HL-60 (cell line): ENCODE measurements around the gene CDR2L.
"Not testable (repeated sequence)": the region's sequence is repeated elsewhere in the genome, so short reads cannot be mapped to it uniquely, and the experiment has no call there.

Experiments
- DNase-seq, 2 experiments: peaks; one replicate each; pipeline ENCODE4 v3.0.0-alpha.2; 2010 to 2020; ENCODE audit warnings: low read depth in 1 of 2, low spot score in 1 of 2
- H3K27ac ChIP-seq: fragments of 250-450 bp; sonication (Bioruptor Pico); replicated peaks from 2 replicates; pipeline ENCODE4 v1.5.1; 2020; ENCODE audit warnings: mild to moderate bottlenecking, moderate library complexity
- H3K27me3 ChIP-seq: fragments of 250-450 bp; sonication (Bioruptor Pico); 2 replicates; pipeline ENCODE4 v1.5.1; 2021; ENCODE audit warnings: mild to moderate bottlenecking, moderate library complexity; ENCODE audit not compliant: insufficient read depth, poor library complexity, severe bottlenecking
- H3K4me3 ChIP-seq: replicated peaks from 2 replicates; pipeline ENCODE4 v1.5.1; 2011; ENCODE audit warnings: mild to moderate bottlenecking, control low read depth, low read length; ENCODE audit not compliant: insufficient read depth
- GABPA ChIP-seq: IDR thresholded peaks from 2 replicates; pipeline ENCODE4 v1.6.1; 2012; ENCODE audit warnings: low read depth
- POLR2AphosphoS5 ChIP-seq: IDR thresholded peaks from 2 replicates; pipeline ENCODE4 v1.6.1; 2012; ENCODE audit warnings: low read depth
- REST ChIP-seq: IDR thresholded peaks from 2 replicates; pipeline ENCODE4 v1.6.1; 2012; ENCODE audit warnings: low read depth; ENCODE audit not compliant: insufficient replicate concordance
- SPI1 ChIP-seq: IDR thresholded peaks from 2 replicates; pipeline ENCODE4 v1.6.1; 2012; ENCODE audit warnings: low read depth, mild to moderate bottlenecking, borderline replicate concordance
- TF ChIP-seq, protein P1 (sequence below): IDR thresholded peaks from one replicate; pipeline ENCODE4 v1.5.1; 2011; ENCODE audit warnings: low read length, control low read depth, inconsistent platforms; ENCODE audit not compliant: insufficient read depth

CDR2L gene

DNA sequence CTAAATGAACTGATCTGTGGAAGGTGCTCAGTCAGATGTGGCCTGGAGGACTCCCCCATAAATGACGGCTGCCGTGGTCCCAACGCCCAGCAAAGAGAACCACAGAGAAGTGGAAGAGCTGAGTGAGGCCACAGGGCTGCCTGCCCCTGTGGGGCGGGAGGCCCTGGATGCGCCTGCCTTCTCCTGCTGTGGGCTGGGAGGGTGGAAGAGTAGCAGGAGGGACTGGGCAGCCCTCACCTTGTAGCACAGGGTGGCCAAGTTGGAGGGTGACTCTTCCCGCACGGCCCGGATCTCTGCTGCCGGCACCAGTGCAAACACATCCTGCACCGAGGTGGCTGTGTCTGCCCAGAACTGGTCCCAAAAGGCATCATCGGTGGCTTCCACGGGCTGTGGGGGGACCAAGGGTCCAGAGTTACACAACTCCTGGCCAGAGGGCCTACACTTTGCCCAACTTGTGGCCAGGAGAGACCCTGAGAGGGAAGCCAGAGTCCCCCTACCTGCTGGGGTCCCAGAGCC, 23.1 kb upstream of the CDR2L start:
- no peak overlapping the region for H3K27ac ChIP-seq
- H3K27me3 ChIP-seq: no peaks in the 10 kb centered on the region
- TF ChIP-seq REST (no peak), POLR2AphosphoS5 (no peak), SPI1 (no peak), GABPA (no peak)
- TF ChIP-seq, protein P1, sequence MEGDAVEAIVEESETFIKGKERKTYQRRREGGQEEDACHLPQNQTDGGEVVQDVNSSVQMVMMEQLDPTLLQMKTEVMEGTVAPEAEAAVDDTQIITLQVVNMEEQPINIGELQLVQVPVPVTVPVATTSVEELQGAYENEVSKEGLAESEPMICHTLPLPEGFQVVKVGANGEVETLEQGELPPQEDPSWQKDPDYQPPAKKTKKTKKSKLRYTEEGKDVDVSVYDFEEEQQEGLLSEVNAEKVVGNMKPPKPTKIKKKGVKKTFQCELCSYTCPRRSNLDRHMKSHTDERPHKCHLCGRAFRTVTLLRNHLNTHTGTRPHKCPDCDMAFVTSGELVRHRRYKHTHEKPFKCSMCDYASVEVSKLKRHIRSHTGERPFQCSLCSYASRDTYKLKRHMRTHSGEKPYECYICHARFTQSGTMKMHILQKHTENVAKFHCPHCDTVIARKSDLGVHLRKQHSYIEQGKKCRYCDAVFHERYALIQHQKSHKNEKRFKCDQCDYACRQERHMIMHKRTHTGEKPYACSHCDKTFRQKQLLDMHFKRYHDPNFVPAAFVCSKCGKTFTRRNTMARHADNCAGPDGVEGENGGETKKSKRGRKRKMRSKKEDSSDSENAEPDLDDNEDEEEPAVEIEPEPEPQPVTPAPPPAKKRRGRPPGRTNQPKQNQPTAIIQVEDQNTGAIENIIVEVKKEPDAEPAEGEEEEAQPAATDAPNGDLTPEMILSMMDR: no peak
- H3K4me3 ChIP-seq: no peak overlapping the region
- DNase-seq: no peak

DNA sequence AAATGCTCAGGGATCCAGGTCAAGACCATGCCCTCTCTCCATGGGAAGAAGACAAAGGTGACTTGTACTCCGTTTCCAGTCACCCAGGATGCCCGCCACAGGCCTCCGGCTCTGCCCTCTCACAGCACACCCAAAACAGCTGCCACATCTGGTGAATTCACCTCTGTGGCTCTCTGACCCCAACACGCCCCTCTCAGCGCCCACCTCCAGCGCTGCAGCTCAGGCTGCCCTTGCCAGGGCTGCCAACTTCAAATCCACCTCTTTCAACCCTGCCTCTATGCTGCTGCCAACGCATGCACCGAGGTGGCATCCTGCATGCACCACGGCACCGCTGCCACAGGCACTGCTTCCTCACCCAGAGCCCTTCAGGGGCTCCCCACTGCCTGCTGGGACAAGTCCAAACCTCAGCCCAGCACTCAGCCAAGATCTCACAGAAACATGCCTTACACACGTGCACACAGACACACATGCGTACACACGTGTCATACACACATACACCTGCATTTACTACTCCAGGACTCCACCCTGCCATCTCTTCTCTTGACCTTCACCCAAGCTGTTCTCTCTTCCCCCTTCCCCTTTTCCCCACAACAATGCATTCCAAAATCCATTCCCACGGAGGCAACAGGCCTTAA, 22.3 kb upstream of the CDR2L start:
- H3K4me3 ChIP-seq: no peak overlapping the region

DNA sequence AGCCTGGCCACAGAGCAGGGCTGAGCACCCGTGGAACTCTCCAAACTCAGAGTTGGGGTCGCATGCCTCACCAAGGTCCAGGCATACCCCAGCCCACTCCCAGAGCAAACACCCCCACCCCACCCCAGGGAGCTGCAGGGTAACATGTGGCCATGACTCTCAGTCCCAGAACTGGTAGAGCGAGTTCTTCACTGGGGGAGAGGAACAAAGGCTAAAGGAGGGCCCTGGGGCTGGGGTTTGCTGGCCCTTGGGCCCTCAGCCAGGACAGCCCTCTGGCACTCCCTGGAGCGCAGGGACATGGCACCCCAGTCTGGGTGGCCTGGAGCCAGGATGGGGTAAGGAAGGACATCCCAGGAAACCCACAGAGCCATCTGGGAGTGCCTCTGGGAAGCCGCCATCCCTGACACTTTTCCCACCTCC, 19.1 kb upstream of the CDR2L start:
- no peak overlapping the region for H3K27ac ChIP-seq
- no peak for DNase-seq
- H3K27me3 ChIP-seq: peaks cover 21% of the 10 kb centered on the region
- H3K4me3 ChIP-seq: no peak overlapping the region
- TF ChIP-seq SPI1 (no peak), POLR2AphosphoS5 (no peak)
- TF ChIP-seq, protein P1: no peak

More for the DNA sequence above, 22.3 kb upstream of the CDR2L start:
- no peak for DNase-seq
- Histone ChIP-seq H3K27ac (no peak overlapping the region), H3K27me3 (no peaks in the 10 kb centered on the region)
- TF ChIP-seq GABPA (no peak), REST (no peak), POLR2AphosphoS5 (no peak), SPI1 (no peak)
- TF ChIP-seq, protein P1: no peak

DNA sequence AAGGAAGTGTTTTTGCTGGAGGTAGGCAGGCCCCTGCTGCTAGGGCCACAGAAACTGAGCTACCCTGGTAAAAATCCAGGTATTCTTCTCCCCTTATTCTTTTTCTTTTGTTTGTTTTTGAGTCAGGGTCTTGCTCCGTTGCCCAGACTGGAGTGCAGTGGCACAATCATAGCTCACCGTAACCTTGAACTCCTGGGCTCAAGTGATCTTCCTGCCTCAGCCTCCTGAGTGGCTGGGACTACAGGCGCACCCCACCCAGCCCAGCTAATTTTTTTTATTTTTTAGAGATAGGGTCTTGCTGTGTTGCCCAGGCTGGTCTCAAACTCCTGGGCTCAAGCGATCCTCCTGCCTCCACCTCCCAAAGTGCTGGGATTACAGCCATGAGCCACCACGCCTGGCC, 17.9 kb upstream of the CDR2L start:
- H3K27me3 ChIP-seq: peaks cover 25% of the 10 kb centered on the region
- not testable (repeated sequence) for H3K4me3 ChIP-seq, DNase-seq, H3K27ac ChIP-seq
